ENCODE measurements around the gene CDR2.

The CDR2 gene

GRCh38 chr16:22324787-22325597, 49.4 kb downstream of the CDR2 start:
- DNase-seq (ENCODE audit: low read depth) = no peak

- DNase-seq (ENCODE audit: low read depth) = no peak
These were observed 50.2 kb downstream of the CDR2 start for GRCh38 chr16:22323959-22324786.

GRCh38 chr16:22323173-22323958, 51.1 kb downstream of the CDR2 start:
- DNase-seq (ENCODE audit: low read depth) = no peak

- no peak for DNase-seq (ENCODE audit: low read depth)
These were observed 51.7 kb downstream of the CDR2 start for GRCh38 chr16:22322741-22323140.

GRCh38 chr16:22322021-22322471, 52.4 kb downstream of the CDR2 start:
- no peak for DNase-seq (ENCODE audit: low read depth)

- peak; percentile 72 for DNase-seq (ENCODE audit: low read depth)
These were observed 52.9 kb downstream of the CDR2 start for GRCh38 chr16:22321340-22322001.

GRCh38 chr16:22320572-22321339, 53.7 kb downstream of the CDR2 start:
- no peak for DNase-seq (ENCODE audit: low read depth)

- peak; percentile 19 for DNase-seq (ENCODE audit: low read depth)
These were observed 55.6 kb downstream of the CDR2 start for GRCh38 chr16:22318690-22319358.

- no peak for DNase-seq (ENCODE audit: low read depth)
These were observed 56.8 kb downstream of the CDR2 start for GRCh38 chr16:22317625-22318024.

- DNase-seq (ENCODE audit: low read depth) = no peak
These were observed 57.4 kb downstream of the CDR2 start for GRCh38 chr16:22317001-22317530.

GRCh38 chr16:22316411-22316811, 58.0 kb downstream of the CDR2 start:
- no peak for DNase-seq (ENCODE audit: low read depth)

GRCh38 chr16:22315979-22316378, 58.4 kb downstream of the CDR2 start:
- no peak for DNase-seq (ENCODE audit: low read depth)

- DNase-seq (ENCODE audit: low read depth) = peak; percentile 20
These were observed 59.5 kb downstream of the CDR2 start for GRCh38 chr16:22314661-22315626.

- no peak for DNase-seq (ENCODE audit: low read depth)
These were observed 60.4 kb downstream of the CDR2 start for GRCh38 chr16:22313876-22314470.

- DNase-seq (ENCODE audit: low read depth) = no peak
These were observed 61.3 kb downstream of the CDR2 start for GRCh38 chr16:22312897-22313781.

- DNase-seq (ENCODE audit: low read depth) = no peak
These were observed 62.9 kb downstream of the CDR2 start for GRCh38 chr16:22311520-22311919.

- DNase-seq (ENCODE audit: low read depth) = no peak
These were observed 65.4 kb downstream of the CDR2 start for GRCh38 chr16:22308824-22309520.
